Tibial nerve (tissue), 3 donors: ENCODE measurements around the gene UBL4A.

Experiments used
- CTCF ChIP-seq, 5 experiments: fragments of 200-600 bp in 3 of 5; fragments of 450-650 bp in 2 of 5; sonication (generic) in 3 of 5; IDR thresholded peaks; one replicate each; pipeline ENCODE4 v1.5.1; 2016 to 2019; ENCODE audit warnings: antibody characterized with exemption in 5 of 5, mild to moderate bottlenecking in 3 of 5, moderate library complexity in 2 of 5
- POLR2A ChIP-seq, 2 donors: fragments of 450-650 bp; IDR thresholded peaks; one replicate each; pipeline ENCODE4 v1.6.1; 2017; ENCODE audit warnings: antibody characterized with exemption in 2 of 2, mild to moderate bottlenecking in 2 of 2, moderate library complexity in 2 of 2

GRCh38 chrX:154502098-154502497 is 15.7 kb upstream of the UBL4A start:
- TF ChIP-seq CTCF (IDR thresholded peaks at IDR 0.05) (no peak), POLR2A (IDR thresholded peaks at IDR 0.05) (no peak)
